Trophoblast cell (in vitro differentiated cells and primary cell): ENCODE measurements around the gene CPE.

Source experiments
- DNase-seq, 2 donors: peaks; one replicate each; pipeline ENCODE4 v3.0.0-alpha.2; 2016
- H2AFZ ChIP-seq: 2 replicates; pipeline ENCODE4 v1.6.1; 2013; ENCODE audit warnings: low read length, moderate library complexity, mild to moderate bottlenecking; ENCODE audit not compliant: insufficient read depth, poor library complexity
- H2AK5ac ChIP-seq: 2 replicates; pipeline ENCODE4 v1.6.1; 2013; ENCODE audit warnings: mild to moderate bottlenecking, low read length
- H2BK120ac ChIP-seq: 2 replicates; pipeline ENCODE4 v1.6.1; 2013; ENCODE audit warnings: low read length, mild to moderate bottlenecking, moderate library complexity; ENCODE audit not compliant: insufficient read depth, poor library complexity
- H2BK12ac ChIP-seq: 2 replicates; pipeline ENCODE4 v1.6.1; 2013; ENCODE audit warnings: mild to moderate bottlenecking, low read length, moderate library complexity
- H2BK5ac ChIP-seq: 2 replicates; pipeline ENCODE4 v1.6.1; 2013; ENCODE audit warnings: low read length, low read depth, moderate library complexity, mild to moderate bottlenecking; ENCODE audit not compliant: poor library complexity
- H3K14ac ChIP-seq: 2 replicates; pipeline ENCODE4 v1.6.1; 2013; ENCODE audit warnings: mild to moderate bottlenecking, low read length
- H3K18ac ChIP-seq: 2 replicates; pipeline ENCODE4 v1.6.1; 2013; ENCODE audit warnings: mild to moderate bottlenecking, low read length
- H3K23ac ChIP-seq: 2 replicates; pipeline ENCODE4 v1.6.1; 2013; ENCODE audit warnings: low read length
- H3K27ac ChIP-seq: 2 replicates; pipeline ENCODE4 v1.5.1; 2013; ENCODE audit warnings: low read depth, mild to moderate bottlenecking, inconsistent platforms, low read length, moderate library complexity
- H3K27me3 ChIP-seq: 2 replicates; pipeline ENCODE4 v1.6.1; 2013; ENCODE audit warnings: inconsistent platforms, mild to moderate bottlenecking, low read length, moderate library complexity; ENCODE audit not compliant: insufficient read depth
- H3K36me3 ChIP-seq, 2 experiments: 1 replicate in 1 of 2; 2 replicates in 1 of 2; pipeline ENCODE4 v1.6.1; 2013; ENCODE audit warnings: low read length in 2 of 2, mild to moderate bottlenecking in 2 of 2, moderate library complexity in 1 of 2; ENCODE audit not compliant: insufficient read depth in 2 of 2, control insufficient read depth in 1 of 2
- H3K4ac ChIP-seq: 2 replicates; pipeline ENCODE4 v1.6.1; 2013; ENCODE audit warnings: low read depth, mild to moderate bottlenecking, low read length, moderate library complexity
- H3K4me1 ChIP-seq, 2 experiments: 1 replicate in 1 of 2; 2 replicates in 1 of 2; pipeline ENCODE4 v1.6.1; 2013; ENCODE audit warnings: low read length in 2 of 2, mild to moderate bottlenecking in 2 of 2, moderate library complexity in 1 of 2; ENCODE audit not compliant: insufficient read depth in 2 of 2, control insufficient read depth in 1 of 2
- H3K4me2 ChIP-seq: 2 replicates; pipeline ENCODE4 v1.6.1; 2013; ENCODE audit warnings: inconsistent platforms, mild to moderate bottlenecking, low read length, moderate library complexity
- H3K4me3 ChIP-seq: 2 replicates; pipeline ENCODE4 v1.5.1; 2013; ENCODE audit warnings: mild to moderate bottlenecking, low read depth, low read length, inconsistent platforms
- H3K79me1 ChIP-seq: one replicate; pipeline ENCODE4 v1.6.1; 2013; ENCODE audit warnings: low read length
- H3K79me2 ChIP-seq: 2 replicates; pipeline ENCODE4 v1.6.1; 2013; ENCODE audit warnings: low read length, mild to moderate bottlenecking; ENCODE audit not compliant: control insufficient read depth, insufficient read depth, poor library complexity
- H3K9ac ChIP-seq: 2 replicates; pipeline ENCODE4 v1.6.1; 2013; ENCODE audit warnings: mild to moderate bottlenecking, low read length
- H3K9me3 ChIP-seq: 2 replicates; pipeline ENCODE4 v1.6.1; 2013; ENCODE audit warnings: low read depth, mild to moderate bottlenecking, control low read depth, inconsistent platforms, low read length; ENCODE audit not compliant: insufficient read depth
- H4K12ac ChIP-seq: 2 replicates; pipeline ENCODE4 v1.6.1; 2013; ENCODE audit warnings: low read depth, mild to moderate bottlenecking, low read length, moderate library complexity
- H4K8ac ChIP-seq: 2 replicates; pipeline ENCODE4 v1.6.1; 2013; ENCODE audit warnings: low read depth, mild to moderate bottlenecking, low read length, moderate library complexity
- H4K91ac ChIP-seq: one replicate; pipeline ENCODE4 v1.6.1; 2013; ENCODE audit warnings: low read depth, mild to moderate bottlenecking, low read length, moderate library complexity
- WGBS: extraction: QIAGEN DNeasy Blood & Tissue Kit; methylation state at CpG from one replicate; pipeline ENCODE4 v1.1.7; 2013; ENCODE audit warnings: missing lambda C conversion rate; ENCODE audit not compliant: insufficient read length, insufficient coverage; ENCODE audit errors: extremely low coverage; 5-methylcytosine and 5-hydroxymethylcytosine counted together

Gene CPE

GRCh38 chr4:165393051-165393450, 14.2 kb downstream of the CPE start:
- H3K14ac ChIP-seq, result no peak overlapping the region
- DNase-seq, result no peak
- no peak overlapping the region for H2BK12ac ChIP-seq
- H2AFZ ChIP-seq, result no peak overlapping the region
- H2AK5ac ChIP-seq, result no peak overlapping the region
- H3K9me3 ChIP-seq, result no peaks in the 10 kb centered on the region
- H3K27me3 ChIP-seq, result no peaks in the 10 kb centered on the region
- H3K4me3 ChIP-seq, result no peak overlapping the region
- no peak overlapping the region for H3K27ac ChIP-seq
- H4K12ac ChIP-seq, result no peak overlapping the region
- no peak overlapping the region for H3K9ac ChIP-seq
- no peak overlapping the region for H3K4me2 ChIP-seq
- no peak overlapping the region for H2BK120ac ChIP-seq
- no peaks in the 10 kb centered on the region for H3K79me1 ChIP-seq
- no peak overlapping the region for H3K23ac ChIP-seq
- no peak overlapping the region for H3K4ac ChIP-seq
- H3K79me2 ChIP-seq, result no peaks in the 10 kb centered on the region
- no peaks in the 10 kb centered on the region for H3K4me1 ChIP-seq
- no peak overlapping the region for H4K91ac ChIP-seq
- no peak overlapping the region for H2BK5ac ChIP-seq
- H3K18ac ChIP-seq, result no peak overlapping the region
- no peaks in the 10 kb centered on the region for H3K36me3 ChIP-seq
- H4K8ac ChIP-seq, result no peak overlapping the region

- Histone ChIP-seq H3K27me3 (no peaks in the 10 kb centered on the region), H4K91ac (no peak overlapping the region), H2BK12ac (no peak overlapping the region), H2BK5ac (no peak overlapping the region), H3K4me3 (no peak overlapping the region), H3K9me3 (no peaks in the 10 kb centered on the region), H3K18ac (no peak overlapping the region), H3K9ac (no peak overlapping the region), H4K12ac (no peak overlapping the region), H3K79me1 (no peaks in the 10 kb centered on the region), H3K4me2 (no peak overlapping the region), H4K8ac (no peak overlapping the region), H2AFZ (no peak overlapping the region), H2BK120ac (no peak overlapping the region), H3K36me3 (no peaks in the 10 kb centered on the region), H3K4ac (no peak overlapping the region), H2AK5ac (no peak overlapping the region), H3K23ac (no peak overlapping the region), H3K79me2 (no peaks in the 10 kb centered on the region), H3K4me1 (no peaks in the 10 kb centered on the region), H3K14ac (no peak overlapping the region), H3K27ac (no peak overlapping the region)
- DNase-seq, result no peak
- no CpG with 5 or more reads among the region's 2 CpGs for WGBS
Observed at GRCh38 chr4:165393704-165394103, 14.9 kb downstream of the CPE start.

GRCh38 chr4:165394275-165394674, 15.5 kb downstream of the CPE start:
- Histone ChIP-seq H3K18ac (no peak overlapping the region), H3K79me1 (no peaks in the 10 kb centered on the region), H4K8ac (no peak overlapping the region), H3K9me3 (no peaks in the 10 kb centered on the region), H3K14ac (no peak overlapping the region), H3K4ac (no peak overlapping the region), H2BK120ac (no peak overlapping the region), H3K4me1 (no peaks in the 10 kb centered on the region), H3K36me3 (no peaks in the 10 kb centered on the region), H3K27ac (no peak overlapping the region), H2BK5ac (no peak overlapping the region), H3K23ac (no peak overlapping the region), H4K12ac (no peak overlapping the region), H2AK5ac (no peak overlapping the region), H3K79me2 (no peaks in the 10 kb centered on the region), H3K27me3 (no peaks in the 10 kb centered on the region), H2AFZ (no peak overlapping the region), H3K4me3 (no peak overlapping the region), H3K9ac (no peak overlapping the region), H3K4me2 (no peak overlapping the region), H4K91ac (no peak overlapping the region), H2BK12ac (no peak overlapping the region)
- no peak for DNase-seq
- no CpG with 5 or more reads among the region's 5 CpGs for WGBS

- Histone ChIP-seq H2BK12ac (no peak overlapping the region), H2BK5ac (no peak overlapping the region)
- WGBS, result no CpG with 5 or more reads among the region's 1 CpG
Observed at GRCh38 chr4:165398570-165398969, 19.8 kb downstream of the CPE start.

More at GRCh38 chr4:165398570-165398969, 19.8 kb downstream of the CPE start:
- Histone ChIP-seq H4K91ac (no peak overlapping the region), H3K27ac (no peak overlapping the region), H3K18ac (no peak overlapping the region), H3K79me1 (no peaks in the 10 kb centered on the region), H2AFZ (no peak overlapping the region), H3K79me2 (no peaks in the 10 kb centered on the region), H3K9me3 (no peaks in the 10 kb centered on the region), H3K4me1 (no peaks in the 10 kb centered on the region), H4K8ac (no peak overlapping the region), H3K4me2 (no peak overlapping the region), H3K14ac (no peak overlapping the region), H2BK120ac (no peak overlapping the region), H3K27me3 (no peaks in the 10 kb centered on the region), H3K9ac (no peak overlapping the region), H3K36me3 (no peaks in the 10 kb centered on the region), H2AK5ac (no peak overlapping the region), H3K4me3 (no peak overlapping the region), H3K4ac (no peak overlapping the region), H3K23ac (no peak overlapping the region), H4K12ac (no peak overlapping the region)
- DNase-seq, result no peak
